Measurements from ENCODE around the gene IQCM. TPM values are rescaled to one million over a fixed set of nuclear protein-coding genes. Genes with fewer than 3 reads are reported as not detected.

Gene IQCM
- total RNA-seq, 1 donor from 2014 or later: not detected

GRCh38 chr4:149684516-149684915 lies 131.1 kb downstream of the IQCM start:
- DNase-seq (ENCODE audit: low spot score): no peak

GRCh38 chr4:149676076-149676475 lies 139.6 kb downstream of the IQCM start:
- no peak for DNase-seq (ENCODE audit: low spot score)
- Mint-ChIP-seq H3K4me3 (ENCODE audit: unreplicated experiment) (no peak overlapping the region), H3K27me3 (ENCODE audit: low read depth) (peaks cover 15% of the 10 kb centered on the region), H3K36me3 (ENCODE audit: low read depth) (no peaks in the 10 kb centered on the region), H3K9me3 (ENCODE audit: low read depth) (peaks cover 12% of the 10 kb centered on the region), H3K27ac (ENCODE audit: unreplicated experiment) (no peak overlapping the region), H3K4me1 (ENCODE audit: low read depth) (no peaks in the 10 kb centered on the region)
- TF ChIP-seq, protein P1, sequence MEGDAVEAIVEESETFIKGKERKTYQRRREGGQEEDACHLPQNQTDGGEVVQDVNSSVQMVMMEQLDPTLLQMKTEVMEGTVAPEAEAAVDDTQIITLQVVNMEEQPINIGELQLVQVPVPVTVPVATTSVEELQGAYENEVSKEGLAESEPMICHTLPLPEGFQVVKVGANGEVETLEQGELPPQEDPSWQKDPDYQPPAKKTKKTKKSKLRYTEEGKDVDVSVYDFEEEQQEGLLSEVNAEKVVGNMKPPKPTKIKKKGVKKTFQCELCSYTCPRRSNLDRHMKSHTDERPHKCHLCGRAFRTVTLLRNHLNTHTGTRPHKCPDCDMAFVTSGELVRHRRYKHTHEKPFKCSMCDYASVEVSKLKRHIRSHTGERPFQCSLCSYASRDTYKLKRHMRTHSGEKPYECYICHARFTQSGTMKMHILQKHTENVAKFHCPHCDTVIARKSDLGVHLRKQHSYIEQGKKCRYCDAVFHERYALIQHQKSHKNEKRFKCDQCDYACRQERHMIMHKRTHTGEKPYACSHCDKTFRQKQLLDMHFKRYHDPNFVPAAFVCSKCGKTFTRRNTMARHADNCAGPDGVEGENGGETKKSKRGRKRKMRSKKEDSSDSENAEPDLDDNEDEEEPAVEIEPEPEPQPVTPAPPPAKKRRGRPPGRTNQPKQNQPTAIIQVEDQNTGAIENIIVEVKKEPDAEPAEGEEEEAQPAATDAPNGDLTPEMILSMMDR (IDR thresholded peaks at IDR 0.05): no peak

More at GRCh38 chr4:149684516-149684915, 131.1 kb downstream of the IQCM start:
- Mint-ChIP-seq H3K4me3 (ENCODE audit: unreplicated experiment) (no peak overlapping the region), H3K36me3 (ENCODE audit: low read depth) (no peaks in the 10 kb centered on the region), H3K27ac (ENCODE audit: unreplicated experiment) (no peak overlapping the region), H3K4me1 (ENCODE audit: low read depth) (no peaks in the 10 kb centered on the region), H3K27me3 (ENCODE audit: low read depth) (peaks cover 18% of the 10 kb centered on the region), H3K9me3 (ENCODE audit: low read depth) (peaks cover 4% of the 10 kb centered on the region)
- TF ChIP-seq, protein P1 (IDR thresholded peaks at IDR 0.05): no peak

- H3K9me3 Mint-ChIP-seq (ENCODE audit: low read depth): no peaks in the 10 kb centered on the region
- peaks cover 12% of the 10 kb centered on the region for H3K27me3 Mint-ChIP-seq (ENCODE audit: low read depth)
- TF ChIP-seq, protein P1 (IDR thresholded peaks at IDR 0.05): no peak
- no peak for DNase-seq (ENCODE audit: low spot score)
- no peak overlapping the region for H3K27ac Mint-ChIP-seq (ENCODE audit: unreplicated experiment)
- H3K4me3 Mint-ChIP-seq (ENCODE audit: unreplicated experiment): no peak overlapping the region
- no peaks in the 10 kb centered on the region for H3K36me3 Mint-ChIP-seq (ENCODE audit: low read depth)
- H3K4me1 Mint-ChIP-seq (ENCODE audit: low read depth): no peaks in the 10 kb centered on the region
These were observed 169.9 kb downstream of the IQCM start for GRCh38 chr4:149645790-149646189.

DNA sequence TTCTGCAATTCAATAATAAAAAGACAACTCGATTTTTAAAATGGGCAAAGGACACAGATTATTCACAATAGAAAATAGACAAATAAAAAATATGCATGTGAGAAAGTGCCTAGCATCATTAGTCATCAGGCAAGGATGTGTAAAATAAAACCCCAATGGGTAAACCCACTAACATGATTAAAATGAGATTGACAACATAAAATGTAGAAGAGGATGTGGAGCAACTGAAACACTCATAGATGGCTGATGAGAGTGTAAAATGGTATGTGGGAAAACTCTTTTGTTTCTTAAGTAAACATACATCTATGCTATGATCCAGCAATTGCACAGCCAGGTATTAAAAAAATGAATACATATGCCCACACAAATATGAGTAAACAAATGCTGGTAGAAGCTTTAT lies 177.6 kb downstream of the IQCM start:
- H3K27ac Mint-ChIP-seq (ENCODE audit: unreplicated experiment): no peak overlapping the region
- H3K27me3 Mint-ChIP-seq (ENCODE audit: low read depth): peaks cover 8% of the 10 kb centered on the region
- H3K4me3 Mint-ChIP-seq (ENCODE audit: unreplicated experiment): no peak overlapping the region
- no peaks in the 10 kb centered on the region for H3K36me3 Mint-ChIP-seq (ENCODE audit: low read depth)
- TF ChIP-seq, protein P1 (IDR thresholded peaks at IDR 0.05): no peak
- no peaks in the 10 kb centered on the region for H3K9me3 Mint-ChIP-seq (ENCODE audit: low read depth)
- H3K4me1 Mint-ChIP-seq (ENCODE audit: low read depth): no peaks in the 10 kb centered on the region
- DNase-seq (ENCODE audit: low spot score): no peak

GRCh38 chr4:149634368-149634767 lies 181.3 kb downstream of the IQCM start:
- DNase-seq (ENCODE audit: low spot score): no peak
- TF ChIP-seq, protein P1 (IDR thresholded peaks at IDR 0.05): no peak
- no peak overlapping the region for H3K27ac Mint-ChIP-seq (ENCODE audit: unreplicated experiment)
- H3K9me3 Mint-ChIP-seq (ENCODE audit: low read depth): no peaks in the 10 kb centered on the region
- no peaks in the 10 kb centered on the region for H3K4me1 Mint-ChIP-seq (ENCODE audit: low read depth)
- no peak overlapping the region for H3K4me3 Mint-ChIP-seq (ENCODE audit: unreplicated experiment)
- H3K27me3 Mint-ChIP-seq (ENCODE audit: low read depth): peaks cover 2% of the 10 kb centered on the region
- no peaks in the 10 kb centered on the region for H3K36me3 Mint-ChIP-seq (ENCODE audit: low read depth)

All from chondrocyte (in vitro differentiated cells).